GM10847 (cell line): ENCODE measurements around the gene KIFC1.
A peak's percentile ranks its signal among the peaks of the same experiment; 100 is the strongest.

ENCODE experiments used
- POLR2A ChIP-seq: IDR thresholded peaks from 2 replicates; pipeline ENCODE4 v1.6.1; 2011; ENCODE audit not compliant: insufficient read length; ENCODE audit errors: extremely low read depth

KIFC1 gene

GRCh38 chr6:33450434-33450833 is 58.8 kb downstream of the KIFC1 start:
- no peak for TF ChIP-seq POLR2A

GRCh38 chr6:33451606-33452005 is 60.0 kb downstream of the KIFC1 start:
- TF ChIP-seq POLR2A: no peak

- TF ChIP-seq POLR2A: no peak
Observed at GRCh38 chr6:33452496-33452895, 60.9 kb downstream of the KIFC1 start.

- no peak for TF ChIP-seq POLR2A
Observed at GRCh38 chr6:33453393-33454008, 61.9 kb downstream of the KIFC1 start.

GRCh38 chr6:33454009-33454946 is 62.7 kb downstream of the KIFC1 start, which contains the start of gene ZBTB9:
TSS of gene ZBTB9 (plus strand) at chr6:33454576. CDS start at chr6:33455101, 525 bp downstream.
- peak; percentile 85 for TF ChIP-seq POLR2A

GRCh38 chr6:33455051-33455450 is 63.4 kb downstream of the KIFC1 start:
- TF ChIP-seq POLR2A: no peak

GRCh38 chr6:33456156-33456555 is 64.5 kb downstream of the KIFC1 start:
- no peak for TF ChIP-seq POLR2A

GRCh38 chr6:33458676-33459075 is 67.1 kb downstream of the KIFC1 start:
- no peak for TF ChIP-seq POLR2A

GRCh38 chr6:33459226-33459625 is 67.6 kb downstream of the KIFC1 start:
- no peak for TF ChIP-seq POLR2A
